ENCODE measurements around the gene ACOX1.
A peak's percentile ranks its signal among the peaks of the same experiment; 100 is the strongest.

Gene ACOX1

GRCh38 chr17:75901727-75902126 lies 77.2 kb downstream of the ACOX1 start:
- DNase-seq (ENCODE audit: low spot score in 2 of 2) (no peak), ATAC-seq (replicated peaks; ENCODE audit: extremely low read depth, poor library complexity, severe bottlenecking) (no peak)
- Mint-ChIP-seq H3K9me3 (no peaks in the 10 kb centered on the region), H3K4me3 (no peak overlapping the region), H3K4me1 (peaks cover 25% of the 10 kb centered on the region), H3K27me3 (no peaks in the 10 kb centered on the region), H3K36me3 (ENCODE audit: insufficient read depth) (peaks cover 32% of the 10 kb centered on the region), H3K27ac (ENCODE audit: low read depth) (no peak overlapping the region)

- ATAC-seq (replicated peaks; ENCODE audit: extremely low read depth, poor library complexity, severe bottlenecking): no peak
- DNase-seq (ENCODE audit: low spot score in 2 of 2): no peak
- H3K4me1 Mint-ChIP-seq: peaks cover 27% of the 10 kb centered on the region
- no peaks in the 10 kb centered on the region for H3K27me3 Mint-ChIP-seq
- no peaks in the 10 kb centered on the region for H3K9me3 Mint-ChIP-seq
- no peak overlapping the region for H3K27ac Mint-ChIP-seq (ENCODE audit: low read depth)
- H3K36me3 Mint-ChIP-seq (ENCODE audit: insufficient read depth): peaks cover 30% of the 10 kb centered on the region
- no peak overlapping the region for H3K4me3 Mint-ChIP-seq
Observed at GRCh38 chr17:75900691-75901533, 78.1 kb downstream of the ACOX1 start.

- H3K4me1 Mint-ChIP-seq: peaks cover 37% of the 10 kb centered on the region
- no peaks in the 10 kb centered on the region for H3K9me3 Mint-ChIP-seq
- no peak overlapping the region for H3K4me3 Mint-ChIP-seq
- no peaks in the 10 kb centered on the region for H3K27me3 Mint-ChIP-seq
- peaks cover 31% of the 10 kb centered on the region for H3K36me3 Mint-ChIP-seq (ENCODE audit: insufficient read depth)
- DNase-seq (ENCODE audit: low spot score in 2 of 2): no peak
- no peak for ATAC-seq (replicated peaks; ENCODE audit: extremely low read depth, poor library complexity, severe bottlenecking)
- no peak overlapping the region for H3K27ac Mint-ChIP-seq (ENCODE audit: low read depth)
Observed at GRCh38 chr17:75899767-75900468, 79.0 kb downstream of the ACOX1 start.

GRCh38 chr17:75899353-75899752 lies 79.6 kb downstream of the ACOX1 start:
- Mint-ChIP-seq H3K4me1 (peaks cover 35% of the 10 kb centered on the region), H3K27me3 (no peaks in the 10 kb centered on the region), H3K36me3 (ENCODE audit: insufficient read depth) (peaks cover 27% of the 10 kb centered on the region), H3K4me3 (no peak overlapping the region), H3K9me3 (no peaks in the 10 kb centered on the region), H3K27ac (ENCODE audit: low read depth) (no peak overlapping the region)
- DNase-seq (ENCODE audit: low spot score in 2 of 2): no peak
- ATAC-seq (replicated peaks; ENCODE audit: extremely low read depth, poor library complexity, severe bottlenecking): no peak

- H3K27me3 Mint-ChIP-seq: no peaks in the 10 kb centered on the region
- peaks cover 26% of the 10 kb centered on the region for H3K36me3 Mint-ChIP-seq (ENCODE audit: insufficient read depth)
- ATAC-seq (replicated peaks; ENCODE audit: extremely low read depth, poor library complexity, severe bottlenecking) (no peak), DNase-seq (ENCODE audit: low spot score in 2 of 2) (no peak)
- H3K27ac Mint-ChIP-seq (ENCODE audit: low read depth): no peak overlapping the region
- H3K4me1 Mint-ChIP-seq: peaks cover 35% of the 10 kb centered on the region
- H3K9me3 Mint-ChIP-seq: no peaks in the 10 kb centered on the region
- peak overlapping the region; percentile 82 for H3K4me3 Mint-ChIP-seq
Observed at GRCh38 chr17:75898791-75899190, 80.2 kb downstream of the ACOX1 start.

GRCh38 chr17:75898065-75898464 lies 80.9 kb downstream of the ACOX1 start:
- Mint-ChIP-seq H3K27ac (ENCODE audit: low read depth) (peak overlapping the region; percentile 41), H3K9me3 (no peaks in the 10 kb centered on the region), H3K4me1 (peaks cover 38% of the 10 kb centered on the region), H3K36me3 (ENCODE audit: insufficient read depth) (peaks cover 24% of the 10 kb centered on the region), H3K4me3 (peak overlapping the region; percentile 82), H3K27me3 (no peaks in the 10 kb centered on the region)
- no peak for ATAC-seq (replicated peaks; ENCODE audit: extremely low read depth, poor library complexity, severe bottlenecking)
- no peak for DNase-seq (ENCODE audit: low spot score in 2 of 2)

- DNase-seq (ENCODE audit: low spot score in 2 of 2) (no peak), ATAC-seq (replicated peaks; ENCODE audit: extremely low read depth, poor library complexity, severe bottlenecking) (no peak)
- peak overlapping the region; percentile 41 for H3K27ac Mint-ChIP-seq (ENCODE audit: low read depth)
- peaks cover 38% of the 10 kb centered on the region for H3K4me1 Mint-ChIP-seq
- peaks cover 24% of the 10 kb centered on the region for H3K36me3 Mint-ChIP-seq (ENCODE audit: insufficient read depth)
- H3K4me3 Mint-ChIP-seq: peak overlapping the region; percentile 82
- no peaks in the 10 kb centered on the region for H3K27me3 Mint-ChIP-seq
- H3K9me3 Mint-ChIP-seq: no peaks in the 10 kb centered on the region
Observed at GRCh38 chr17:75897160-75898019, 81.6 kb downstream of the ACOX1 start.

- Mint-ChIP-seq H3K4me1 (peaks cover 38% of the 10 kb centered on the region), H3K4me3 (peak within 1 kb of the TSS; percentile 82), H3K27ac (ENCODE audit: low read depth) (peak within 1 kb of the TSS; percentile 92), H3K9me3 (no peaks in the 10 kb centered on the region), H3K36me3 (ENCODE audit: insufficient read depth) (peaks cover 24% of the 10 kb centered on the region), H3K27me3 (no peaks in the 10 kb centered on the region)
- ATAC-seq (replicated peaks; ENCODE audit: extremely low read depth, poor library complexity, severe bottlenecking): peak; percentile 90
- DNase-seq (ENCODE audit: low spot score in 2 of 2): peak; percentile 58 to 62
Observed at GRCh38 chr17:75896415-75897159, 82.4 kb downstream of the ACOX1 start, which contains the start of gene TRIM65. TSS of gene TRIM65 (minus strand) at chr17:75896951. CDS start at chr17:75896937, 14 bp downstream.

- no peak for ATAC-seq (replicated peaks; ENCODE audit: extremely low read depth, poor library complexity, severe bottlenecking)
- H3K27me3 Mint-ChIP-seq: no peaks in the 10 kb centered on the region
Observed at GRCh38 chr17:75895370-75896155, 83.4 kb downstream of the ACOX1 start.

GRCh38 chr17:75894049-75894733 lies 84.8 kb downstream of the ACOX1 start:
- Mint-ChIP-seq H3K4me1 (peaks cover 41% of the 10 kb centered on the region), H3K36me3 (ENCODE audit: insufficient read depth) (peaks cover 12% of the 10 kb centered on the region), H3K27me3 (no peaks in the 10 kb centered on the region), H3K9me3 (no peaks in the 10 kb centered on the region), H3K27ac (ENCODE audit: low read depth) (peak overlapping the region; percentile 73), H3K4me3 (no peak overlapping the region)
- ATAC-seq (replicated peaks; ENCODE audit: extremely low read depth, poor library complexity, severe bottlenecking): no peak
- DNase-seq (ENCODE audit: low spot score in 2 of 2): no peak

More at GRCh38 chr17:75895370-75896155, 83.4 kb downstream of the ACOX1 start:
- Mint-ChIP-seq H3K27ac (ENCODE audit: low read depth) (peak overlapping the region; percentile 92), H3K9me3 (no peaks in the 10 kb centered on the region), H3K36me3 (ENCODE audit: insufficient read depth) (peaks cover 19% of the 10 kb centered on the region), H3K4me1 (peaks cover 38% of the 10 kb centered on the region), H3K4me3 (peak overlapping the region; percentile 82)
- DNase-seq (ENCODE audit: low spot score in 2 of 2): no peak
